ENCODE data around the gene PCNA.

DNA sequence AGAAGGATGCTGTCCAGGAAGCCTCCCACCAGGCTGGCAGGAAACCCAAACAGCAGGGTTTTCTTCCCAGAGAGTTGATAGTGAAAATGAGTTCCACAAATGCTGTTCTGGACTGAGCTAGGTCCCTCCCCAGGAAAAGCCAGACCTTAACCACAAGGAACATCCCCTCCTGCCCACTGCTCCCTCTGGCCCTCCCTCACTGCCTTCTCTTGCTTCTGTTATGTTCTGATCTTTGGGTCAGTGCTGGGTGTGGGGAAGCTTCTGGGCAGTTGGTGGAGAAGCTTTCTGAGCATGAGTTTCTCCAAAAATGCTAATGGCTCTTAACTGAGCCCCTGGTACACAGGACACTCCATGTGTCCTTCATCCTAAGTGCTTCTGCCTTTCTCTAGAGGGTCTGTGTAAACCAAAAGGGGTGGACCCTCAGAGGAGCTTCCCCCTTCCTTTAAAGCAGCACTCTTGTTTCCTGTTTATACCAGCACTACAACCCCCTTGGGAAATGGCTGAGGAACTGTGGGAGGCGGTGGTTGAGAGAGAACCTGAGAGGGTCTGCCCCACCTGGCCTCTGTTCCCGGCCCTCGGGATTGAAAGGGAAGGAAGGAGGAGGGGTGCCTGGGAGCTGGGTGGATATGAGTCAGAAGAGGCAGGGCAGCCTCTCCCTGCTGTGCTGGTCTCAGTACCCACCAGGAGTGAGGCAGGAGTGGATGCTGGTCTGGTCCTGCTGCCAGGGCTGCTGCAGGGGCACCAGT is 49.1 kb upstream of the PCNA start:
- TF ChIP-seq, protein P1, sequence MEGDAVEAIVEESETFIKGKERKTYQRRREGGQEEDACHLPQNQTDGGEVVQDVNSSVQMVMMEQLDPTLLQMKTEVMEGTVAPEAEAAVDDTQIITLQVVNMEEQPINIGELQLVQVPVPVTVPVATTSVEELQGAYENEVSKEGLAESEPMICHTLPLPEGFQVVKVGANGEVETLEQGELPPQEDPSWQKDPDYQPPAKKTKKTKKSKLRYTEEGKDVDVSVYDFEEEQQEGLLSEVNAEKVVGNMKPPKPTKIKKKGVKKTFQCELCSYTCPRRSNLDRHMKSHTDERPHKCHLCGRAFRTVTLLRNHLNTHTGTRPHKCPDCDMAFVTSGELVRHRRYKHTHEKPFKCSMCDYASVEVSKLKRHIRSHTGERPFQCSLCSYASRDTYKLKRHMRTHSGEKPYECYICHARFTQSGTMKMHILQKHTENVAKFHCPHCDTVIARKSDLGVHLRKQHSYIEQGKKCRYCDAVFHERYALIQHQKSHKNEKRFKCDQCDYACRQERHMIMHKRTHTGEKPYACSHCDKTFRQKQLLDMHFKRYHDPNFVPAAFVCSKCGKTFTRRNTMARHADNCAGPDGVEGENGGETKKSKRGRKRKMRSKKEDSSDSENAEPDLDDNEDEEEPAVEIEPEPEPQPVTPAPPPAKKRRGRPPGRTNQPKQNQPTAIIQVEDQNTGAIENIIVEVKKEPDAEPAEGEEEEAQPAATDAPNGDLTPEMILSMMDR (IDR thresholded peaks at IDR 0.05), result no peak
- TF ChIP-seq POLR2AphosphoS5 (IDR thresholded peaks at IDR 0.05; ENCODE audit: low read depth, low read length), result no peak

Measured in Panc1 (cell line).